ENCODE data around the gene SCFD2.
"Not testable (repeated sequence)": the region's sequence is repeated elsewhere in the genome, so short reads cannot be mapped to it uniquely, and the experiment has no call there.

Gene SCFD2

GRCh38 chr4:53236624-53237023 is 129.2 kb downstream of the SCFD2 start:
- not testable (repeated sequence) for DNase-seq

GRCh38 chr4:53235547-53235946 is 130.3 kb downstream of the SCFD2 start:
- no peak for DNase-seq

GRCh38 chr4:53234669-53235068 is 131.2 kb downstream of the SCFD2 start:
- DNase-seq = no peak

- DNase-seq = no peak
Observed at GRCh38 chr4:53234111-53234510, 131.8 kb downstream of the SCFD2 start.

GRCh38 chr4:53233114-53233795 is 132.6 kb downstream of the SCFD2 start:
- no peak for DNase-seq

GRCh38 chr4:53232371-53232770 is 133.5 kb downstream of the SCFD2 start:
- no peak for DNase-seq

- no peak for DNase-seq
Observed at GRCh38 chr4:53228036-53228435, 137.8 kb downstream of the SCFD2 start.

- no peak for DNase-seq
Observed at GRCh38 chr4:53227451-53227850, 138.4 kb downstream of the SCFD2 start.

GRCh38 chr4:53221832-53222480 is 143.9 kb downstream of the SCFD2 start:
- DNase-seq = no peak

GRCh38 chr4:53219148-53219547 is 146.7 kb downstream of the SCFD2 start:
- DNase-seq = not testable (repeated sequence)

- DNase-seq = no peak
Observed at GRCh38 chr4:53208753-53209152, 157.1 kb downstream of the SCFD2 start.

- no peak for DNase-seq
Observed at GRCh38 chr4:53205970-53206369, 159.9 kb downstream of the SCFD2 start.

GRCh38 chr4:53199356-53199755 is 166.5 kb downstream of the SCFD2 start:
- no peak for DNase-seq

GRCh38 chr4:53197772-53198142 is 168.1 kb downstream of the SCFD2 start:
- no peak for DNase-seq

GRCh38 chr4:53196882-53197771 is 168.7 kb downstream of the SCFD2 start:
- DNase-seq = peak; percentile 64

GRCh38 chr4:53195815-53196661 is 169.8 kb downstream of the SCFD2 start:
- DNase-seq = no peak

GRCh38 chr4:53194727-53195126 is 171.1 kb downstream of the SCFD2 start:
- no peak for DNase-seq

- DNase-seq = no peak
Observed at GRCh38 chr4:53193111-53193510, 172.8 kb downstream of the SCFD2 start.

- no peak for DNase-seq
Observed at GRCh38 chr4:53192496-53192895, 173.4 kb downstream of the SCFD2 start.

GRCh38 chr4:53191997-53192396 is 173.9 kb downstream of the SCFD2 start:
- no peak for DNase-seq

GRCh38 chr4:53189011-53189410 is 176.8 kb downstream of the SCFD2 start:
- DNase-seq = no peak

- no peak for DNase-seq
Observed at GRCh38 chr4:53186714-53187358, 179.0 kb downstream of the SCFD2 start.
